HG02970 (cell line): ENCODE results near the gene CUZD1.
"Not testable (repeated sequence)": the region's sequence is repeated elsewhere in the genome, so short reads cannot be mapped to it uniquely, and the experiment has no call there.

Experiments
- ATAC-seq: cut with Tn5 transposase; IDR thresholded peaks from one replicate; pipeline ENCODE4 v1.9.1; 2021; ENCODE audit warnings: mild to moderate bottlenecking, moderate library complexity, moderate number of reproducible peaks; ENCODE audit not compliant: unreplicated experiment, low FRiP score

The CUZD1 gene

GRCh38 chr10:122845783-122846332, at the start of gene CUZD1:
CUZD1 (minus strand) TSS chr10:122845857; CDS start chr10:122845843, 14 bp downstream.
- ATAC-seq: no peak

- ATAC-seq: no peak
Measured at GRCh38 chr10:122894261-122894944, 48.7 kb upstream of the CUZD1 start.

- no peak for ATAC-seq
Measured at GRCh38 chr10:122884166-122884565, 38.5 kb upstream of the CUZD1 start.

GRCh38 chr10:122882766-122883165, 37.1 kb upstream of the CUZD1 start:
- no peak for ATAC-seq

GRCh38 chr10:122879339-122880273, 33.9 kb upstream of the CUZD1 start, which contains the start of gene FAM24B:
FAM24B (minus strand) TSS chr10:122879581; CDS start chr10:122850515, 29,066 bp downstream.
- peak; percentile 72 for ATAC-seq

- peak; percentile 10 for ATAC-seq
Measured at GRCh38 chr10:122878799-122879338, 33.2 kb upstream of the CUZD1 start.

- ATAC-seq: no peak
Measured at GRCh38 chr10:122877264-122877663, 31.6 kb upstream of the CUZD1 start.

GRCh38 chr10:122876467-122876855, 30.8 kb upstream of the CUZD1 start:
- ATAC-seq: no peak

GRCh38 chr10:122875843-122876466, 30.3 kb upstream of the CUZD1 start:
- no peak for ATAC-seq

- ATAC-seq: not testable (repeated sequence)
Measured at GRCh38 chr10:122871947-122872346, 26.3 kb upstream of the CUZD1 start.

GRCh38 chr10:122868768-122869167, 23.1 kb upstream of the CUZD1 start:
- ATAC-seq: not testable (repeated sequence)

GRCh38 chr10:122866757-122867482, 21.3 kb upstream of the CUZD1 start:
- ATAC-seq: not testable (repeated sequence)

GRCh38 chr10:122864901-122865300, 19.2 kb upstream of the CUZD1 start:
- ATAC-seq: no peak

GRCh38 chr10:122864194-122864592, 18.5 kb upstream of the CUZD1 start:
- no peak for ATAC-seq

- no peak for ATAC-seq
Measured at GRCh38 chr10:122863216-122864193, 17.8 kb upstream of the CUZD1 start.

GRCh38 chr10:122861711-122862161, 16.1 kb upstream of the CUZD1 start:
- no peak for ATAC-seq

- ATAC-seq: no peak
Measured at GRCh38 chr10:122859527-122859926, 13.9 kb upstream of the CUZD1 start.

- ATAC-seq: not testable (repeated sequence)
Measured at GRCh38 chr10:122858042-122858441, 12.4 kb upstream of the CUZD1 start.
